GM12878 (cell line): ENCODE measurements around the gene PRKG1.

Source experiments
- CEBPB ChIP-seq, 2 experiments: fragments of 150-350 bp in 1 of 2; IDR thresholded peaks; 2 replicates each; pipeline ENCODE4 v1.6.1; 2012 to 2014; ENCODE audit warnings: low read depth in 2 of 2, low read length in 2 of 2, borderline replicate concordance in 1 of 2, inconsistent platforms in 1 of 2
- KDM1A ChIP-seq: fragments of 200-600 bp; sonication (generic); IDR thresholded peaks from 2 replicates; pipeline ENCODE4 v1.6.1; 2016; ENCODE audit warnings: borderline replicate concordance
- MTA2 ChIP-seq: fragments of 450-650 bp; IDR thresholded peaks from 2 replicates; pipeline ENCODE4 v1.6.1; 2016; ENCODE audit warnings: low read depth, mild to moderate bottlenecking, moderate library complexity
- POLR2AphosphoS5 ChIP-seq: IDR thresholded peaks from 2 replicates; pipeline ENCODE4 v1.6.1; 2011; ENCODE audit warnings: mild to moderate bottlenecking, low read length, inconsistent platforms
- RAD21 ChIP-seq: IDR thresholded peaks from 2 replicates; pipeline ENCODE4 v1.6.1; 2011; ENCODE audit warnings: mild to moderate bottlenecking, low read depth, low read length, moderate library complexity; ENCODE audit not compliant: insufficient read depth
- TF ChIP-seq, protein P1 (sequence below), 3 experiments: IDR thresholded peaks in 2 of 3; conservative IDR thresholded peaks in 1 of 3; 2 replicates each; pipeline ENCODE4 v1.5.1; 2011; ENCODE audit warnings: low read depth in 3 of 3, low read length in 3 of 3, mild to moderate bottlenecking in 3 of 3, control low read depth in 2 of 3, moderate library complexity in 2 of 3, inconsistent platforms in 1 of 3, mixed read lengths in 1 of 3; ENCODE audit not compliant: control insufficient read depth in 2 of 3, insufficient read depth in 1 of 3; ENCODE audit errors: extremely low read depth in 1 of 3

DNA sequence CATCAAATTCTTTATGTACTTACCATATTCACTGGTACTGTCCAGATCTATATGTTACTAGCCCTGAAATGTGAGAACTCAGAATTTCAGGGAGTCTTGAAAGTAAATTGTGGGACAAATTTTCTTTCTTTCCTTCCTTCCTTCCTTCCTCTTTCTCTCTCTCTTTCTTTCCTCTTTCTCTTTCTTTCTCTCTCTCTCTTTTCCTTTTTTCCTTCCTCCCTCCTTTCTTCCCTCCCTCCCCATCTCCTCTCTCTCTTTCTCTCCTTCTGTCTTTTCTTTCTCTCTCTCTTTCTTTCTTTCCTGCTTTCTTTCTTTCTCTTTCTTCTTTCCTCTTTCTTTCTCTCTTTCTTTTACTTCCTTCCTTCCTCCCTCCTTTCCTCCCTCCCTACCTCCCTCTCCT is 882.5 kb downstream of the PRKG1 start:
- TF ChIP-seq KDM1A (no peak), CEBPB (IDR thresholded peaks at IDR 0.05; ENCODE audit: borderline replicate concordance in 1 of 2, low read depth in 2 of 2, low read length in 2 of 2) (no peak), POLR2AphosphoS5 (no peak), MTA2 (no peak), RAD21 (no peak)
- TF ChIP-seq, protein P1, sequence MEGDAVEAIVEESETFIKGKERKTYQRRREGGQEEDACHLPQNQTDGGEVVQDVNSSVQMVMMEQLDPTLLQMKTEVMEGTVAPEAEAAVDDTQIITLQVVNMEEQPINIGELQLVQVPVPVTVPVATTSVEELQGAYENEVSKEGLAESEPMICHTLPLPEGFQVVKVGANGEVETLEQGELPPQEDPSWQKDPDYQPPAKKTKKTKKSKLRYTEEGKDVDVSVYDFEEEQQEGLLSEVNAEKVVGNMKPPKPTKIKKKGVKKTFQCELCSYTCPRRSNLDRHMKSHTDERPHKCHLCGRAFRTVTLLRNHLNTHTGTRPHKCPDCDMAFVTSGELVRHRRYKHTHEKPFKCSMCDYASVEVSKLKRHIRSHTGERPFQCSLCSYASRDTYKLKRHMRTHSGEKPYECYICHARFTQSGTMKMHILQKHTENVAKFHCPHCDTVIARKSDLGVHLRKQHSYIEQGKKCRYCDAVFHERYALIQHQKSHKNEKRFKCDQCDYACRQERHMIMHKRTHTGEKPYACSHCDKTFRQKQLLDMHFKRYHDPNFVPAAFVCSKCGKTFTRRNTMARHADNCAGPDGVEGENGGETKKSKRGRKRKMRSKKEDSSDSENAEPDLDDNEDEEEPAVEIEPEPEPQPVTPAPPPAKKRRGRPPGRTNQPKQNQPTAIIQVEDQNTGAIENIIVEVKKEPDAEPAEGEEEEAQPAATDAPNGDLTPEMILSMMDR (IDR thresholded peaks at IDR 0.05 in 2 of 3, conservative IDR thresholded peaks at IDR 0.05 in 1 of 3; ENCODE audit: control insufficient read depth in 2 of 3, extremely low read depth in 1 of 3, insufficient read depth in 1 of 3, low read depth in 3 of 3, low read length in 3 of 3) = no peak
